GM18499 (cell line): ENCODE results near the gene PEX6.

Source experiments
- ATAC-seq: cut with Tn5 transposase; IDR thresholded peaks from one replicate; pipeline ENCODE4 v1.9.1; 2021; ENCODE audit warnings: moderate number of reproducible peaks; ENCODE audit not compliant: insufficient read depth, unreplicated experiment

The PEX6 gene, protein sequence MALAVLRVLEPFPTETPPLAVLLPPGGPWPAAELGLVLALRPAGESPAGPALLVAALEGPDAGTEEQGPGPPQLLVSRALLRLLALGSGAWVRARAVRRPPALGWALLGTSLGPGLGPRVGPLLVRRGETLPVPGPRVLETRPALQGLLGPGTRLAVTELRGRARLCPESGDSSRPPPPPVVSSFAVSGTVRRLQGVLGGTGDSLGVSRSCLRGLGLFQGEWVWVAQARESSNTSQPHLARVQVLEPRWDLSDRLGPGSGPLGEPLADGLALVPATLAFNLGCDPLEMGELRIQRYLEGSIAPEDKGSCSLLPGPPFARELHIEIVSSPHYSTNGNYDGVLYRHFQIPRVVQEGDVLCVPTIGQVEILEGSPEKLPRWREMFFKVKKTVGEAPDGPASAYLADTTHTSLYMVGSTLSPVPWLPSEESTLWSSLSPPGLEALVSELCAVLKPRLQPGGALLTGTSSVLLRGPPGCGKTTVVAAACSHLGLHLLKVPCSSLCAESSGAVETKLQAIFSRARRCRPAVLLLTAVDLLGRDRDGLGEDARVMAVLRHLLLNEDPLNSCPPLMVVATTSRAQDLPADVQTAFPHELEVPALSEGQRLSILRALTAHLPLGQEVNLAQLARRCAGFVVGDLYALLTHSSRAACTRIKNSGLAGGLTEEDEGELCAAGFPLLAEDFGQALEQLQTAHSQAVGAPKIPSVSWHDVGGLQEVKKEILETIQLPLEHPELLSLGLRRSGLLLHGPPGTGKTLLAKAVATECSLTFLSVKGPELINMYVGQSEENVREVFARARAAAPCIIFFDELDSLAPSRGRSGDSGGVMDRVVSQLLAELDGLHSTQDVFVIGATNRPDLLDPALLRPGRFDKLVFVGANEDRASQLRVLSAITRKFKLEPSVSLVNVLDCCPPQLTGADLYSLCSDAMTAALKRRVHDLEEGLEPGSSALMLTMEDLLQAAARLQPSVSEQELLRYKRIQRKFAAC

DNA sequence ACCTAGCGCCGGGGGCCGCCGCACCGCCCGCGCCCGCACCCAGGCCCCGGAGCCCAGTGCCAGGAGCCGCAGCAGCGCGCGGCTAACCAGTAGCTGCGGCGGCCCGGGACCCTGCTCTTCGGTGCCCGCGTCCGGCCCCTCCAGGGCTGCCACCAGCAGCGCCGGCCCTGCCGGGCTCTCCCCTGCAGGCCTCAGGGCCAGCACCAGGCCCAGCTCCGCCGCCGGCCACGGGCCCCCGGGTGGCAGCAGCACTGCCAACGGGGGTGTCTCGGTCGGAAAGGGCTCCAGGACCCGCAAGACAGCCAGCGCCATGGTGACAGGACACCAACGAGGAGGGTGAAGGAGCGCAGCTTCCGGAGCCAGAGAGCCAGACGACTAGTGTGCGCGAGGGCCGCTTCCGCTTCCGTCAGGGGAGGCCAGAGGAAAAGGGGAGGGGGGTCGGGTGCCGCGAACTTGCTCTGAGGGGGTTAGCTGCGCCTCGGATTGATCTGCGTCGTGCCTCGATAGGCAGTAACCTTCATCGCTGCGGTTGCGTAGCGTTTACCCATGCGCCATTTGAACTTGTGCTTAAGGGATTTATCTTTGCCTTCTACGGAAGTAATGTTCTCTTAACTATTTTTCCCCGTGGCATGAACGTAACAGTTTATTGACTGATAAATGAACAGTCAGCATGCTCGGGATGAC, at the start of gene PEX6:
Gene PEX6 (minus strand): TSS at position 343 of the 684 bp plus-strand sequence. CDS start 31 bp downstream, at position 312.
- ATAC-seq, result no peak

- ATAC-seq, result no peak
Observed at GRCh38 chr6:43026365-43026764, 47.4 kb upstream of the PEX6 start.

DNA sequence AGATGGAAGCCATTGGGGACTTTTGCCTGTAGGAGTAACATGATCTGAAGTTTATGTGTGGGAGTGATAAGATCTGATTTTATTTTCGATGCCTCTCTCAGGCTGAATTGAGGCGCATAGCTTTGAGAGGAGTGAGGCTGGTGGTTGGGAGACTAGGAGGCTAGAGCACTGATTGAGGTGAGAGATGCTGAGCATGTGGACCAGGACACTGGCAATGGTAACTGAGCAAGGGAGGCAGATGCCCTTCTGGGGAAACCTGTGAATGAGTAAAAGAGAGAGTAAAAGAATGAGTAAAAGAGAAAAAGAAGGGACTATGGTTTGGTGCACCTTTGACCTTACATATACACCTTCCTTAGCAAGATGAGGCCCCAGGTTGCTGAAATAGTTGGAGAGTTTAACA, 45.5 kb upstream of the PEX6 start:
- ATAC-seq, result no peak

DNA sequence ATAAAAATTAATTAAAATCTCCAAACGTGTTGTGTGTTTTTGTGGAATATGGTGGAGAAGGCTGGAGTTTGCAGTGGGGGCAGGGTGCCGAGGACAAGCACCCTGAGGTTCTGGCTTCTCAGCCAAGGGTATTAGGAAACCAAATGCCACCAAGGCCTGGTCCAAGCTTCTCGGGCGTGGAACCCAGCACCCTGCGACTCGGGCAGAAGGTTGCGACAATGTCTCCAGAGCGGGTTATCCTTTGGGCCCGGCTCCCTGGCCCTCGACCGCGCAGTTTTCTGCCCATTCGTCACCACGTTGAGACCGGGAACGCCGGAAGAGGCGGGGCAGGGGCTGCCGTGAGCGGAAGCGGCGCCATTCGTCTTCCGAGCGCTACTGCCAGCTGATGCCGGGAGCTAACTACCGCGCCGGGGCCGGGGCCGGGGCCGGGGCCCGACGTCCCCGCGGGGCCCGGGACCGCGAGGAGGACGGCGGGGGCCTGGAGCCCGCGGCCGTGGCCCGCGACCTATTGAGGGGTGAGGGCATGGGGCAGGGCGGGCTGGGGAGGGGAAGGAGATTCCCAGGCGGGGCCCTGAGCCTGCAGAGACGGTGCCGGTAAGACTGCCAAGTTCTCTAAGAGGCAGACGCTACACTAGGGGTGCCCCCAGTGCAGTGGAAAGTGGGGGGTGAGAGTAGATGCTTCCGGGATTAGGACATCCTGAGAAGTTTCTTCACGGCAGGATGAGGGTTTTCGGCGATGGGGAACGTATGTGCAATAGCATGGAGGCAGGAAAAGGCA, 42.5 kb upstream of the PEX6 start, which contains the start of gene RRP36:
Gene RRP36 (plus strand): TSS at position 354 of the 778 bp plus-strand sequence. CDS start 32 bp downstream, at position 386.
- no peak for ATAC-seq

GRCh38 chr6:43020847-43021246, 41.9 kb upstream of the PEX6 start:
- ATAC-seq, result no peak

DNA sequence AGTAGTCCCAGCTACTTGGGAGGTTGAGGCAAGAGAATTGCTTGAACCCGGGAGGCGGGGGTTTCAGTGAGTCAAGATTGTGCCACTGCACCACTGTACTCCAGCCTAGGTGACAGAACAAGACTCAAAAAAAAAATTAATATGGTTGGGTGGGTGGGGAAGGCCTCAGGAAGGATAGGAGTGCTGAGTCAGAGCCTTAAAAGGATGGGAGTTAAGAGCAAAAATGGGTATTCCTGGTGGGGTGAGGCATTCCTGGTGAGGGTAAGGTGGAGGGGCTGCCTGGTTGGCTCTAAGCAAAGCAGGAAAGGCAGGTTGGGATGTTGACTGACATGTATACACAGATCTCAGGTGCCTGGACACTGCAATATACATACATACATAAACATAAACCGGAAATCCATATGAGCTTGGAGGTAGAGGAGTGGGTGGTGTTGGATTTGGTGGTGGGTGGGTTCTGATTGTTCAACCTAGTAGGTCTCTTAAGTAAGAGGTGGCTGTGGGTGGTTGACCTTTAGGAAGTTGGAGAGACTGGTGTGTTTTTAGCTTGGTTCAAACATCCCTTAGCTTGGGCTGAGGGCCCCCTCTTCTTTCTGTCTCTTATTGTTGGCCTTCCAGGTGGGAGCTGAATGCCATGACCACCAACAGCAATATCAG, 41.2 kb upstream of the PEX6 start:
- ATAC-seq, result no peak

- no peak for ATAC-seq
Observed at GRCh38 chr6:43019152-43019551, 40.2 kb upstream of the PEX6 start.

- ATAC-seq, result no peak
Observed at GRCh38 chr6:43016943-43017334, 38.0 kb upstream of the PEX6 start.

DNA sequence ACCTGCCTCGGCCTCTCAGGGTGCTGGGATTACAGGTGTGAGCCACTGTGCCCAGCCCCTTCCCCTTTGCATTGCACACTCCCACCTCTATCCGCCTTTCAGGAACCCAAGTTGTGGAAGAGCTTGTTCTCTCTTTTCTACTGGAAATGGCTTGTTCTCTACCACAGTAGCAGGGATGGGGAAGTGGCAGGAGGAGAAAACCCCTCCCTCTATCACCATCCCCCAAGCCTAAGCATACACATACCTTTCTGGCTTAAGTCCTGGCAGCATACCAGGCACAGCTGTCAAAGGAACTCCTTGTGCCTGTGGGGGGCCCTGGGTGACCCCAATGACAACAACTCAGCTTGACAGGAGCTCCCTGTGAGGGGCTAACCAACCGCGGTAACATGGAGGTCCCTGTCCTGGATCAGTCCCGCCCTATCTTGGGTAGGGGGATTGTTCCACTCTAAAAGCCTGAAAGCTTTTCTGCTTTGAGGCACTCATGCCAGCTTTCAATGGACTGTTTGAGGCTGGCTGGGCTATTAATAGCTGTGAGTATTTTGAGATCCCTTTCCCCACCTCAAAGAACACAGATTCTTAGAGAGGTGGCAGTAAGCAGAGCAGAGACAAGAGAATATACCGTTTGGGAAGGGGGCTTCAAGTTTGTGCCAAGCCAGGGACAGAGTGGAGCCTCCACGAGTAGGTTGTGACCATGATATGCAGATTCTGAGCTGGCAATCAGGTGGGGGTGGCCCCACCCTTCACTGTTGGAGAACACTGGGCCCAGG, 37.4 kb upstream of the PEX6 start:
- no peak for ATAC-seq

- ATAC-seq, result no peak
Observed at GRCh38 chr6:43014434-43014909, 35.5 kb upstream of the PEX6 start.

GRCh38 chr6:43013843-43014433, 35.0 kb upstream of the PEX6 start, which contains the start of the genes KLHDC3 and MEA1:
Gene KLHDC3, plus strand, starts transcription at chr6:43014249. Its CDS starts 2,944 bp downstream, at chr6:43017193.
Gene MEA1, minus strand, starts transcription at chr6:43013946. Its CDS starts 133 bp downstream, at chr6:43013813.
- ATAC-seq, result peak; percentile 73

GRCh38 chr6:43013097-43013842, 34.3 kb upstream of the PEX6 start:
- no peak for ATAC-seq

GRCh38 chr6:43012364-43012763, 33.4 kb upstream of the PEX6 start:
- no peak for ATAC-seq

GRCh38 chr6:43011207-43011606, 32.2 kb upstream of the PEX6 start:
- no peak for ATAC-seq

GRCh38 chr6:43009124-43009523, 30.1 kb upstream of the PEX6 start:
- ATAC-seq, result no peak

GRCh38 chr6:43007126-43007525, 28.1 kb upstream of the PEX6 start:
- ATAC-seq, result no peak

DNA sequence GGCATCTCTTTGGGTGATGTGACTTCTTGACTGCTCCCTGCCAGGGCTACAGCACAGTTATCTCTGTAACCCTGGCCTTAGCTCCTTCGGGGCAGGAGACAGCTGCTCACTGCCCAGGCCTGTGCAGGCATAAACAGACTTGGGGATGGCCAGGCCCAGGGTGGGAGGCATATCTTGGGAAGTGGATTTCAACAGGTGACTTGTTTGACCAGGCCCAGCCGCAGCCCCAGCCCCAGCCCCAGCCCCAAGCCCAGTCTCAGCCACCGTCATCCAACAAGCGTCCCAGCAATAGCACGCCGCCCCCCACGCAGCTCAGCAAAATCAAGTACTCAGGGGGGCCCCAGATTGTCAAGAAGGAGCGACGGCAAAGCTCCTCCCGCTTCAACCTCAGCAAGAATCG, 27.3 kb upstream of the PEX6 start:
- ATAC-seq, result no peak
